HG03571 (cell line): ENCODE results near the gene COL5A3.

Experiments
- ATAC-seq: cut with Tn5 transposase; IDR thresholded peaks from one replicate; pipeline ENCODE4 v1.9.1; 2021; ENCODE audit not compliant: unreplicated experiment

Gene COL5A3

DNA sequence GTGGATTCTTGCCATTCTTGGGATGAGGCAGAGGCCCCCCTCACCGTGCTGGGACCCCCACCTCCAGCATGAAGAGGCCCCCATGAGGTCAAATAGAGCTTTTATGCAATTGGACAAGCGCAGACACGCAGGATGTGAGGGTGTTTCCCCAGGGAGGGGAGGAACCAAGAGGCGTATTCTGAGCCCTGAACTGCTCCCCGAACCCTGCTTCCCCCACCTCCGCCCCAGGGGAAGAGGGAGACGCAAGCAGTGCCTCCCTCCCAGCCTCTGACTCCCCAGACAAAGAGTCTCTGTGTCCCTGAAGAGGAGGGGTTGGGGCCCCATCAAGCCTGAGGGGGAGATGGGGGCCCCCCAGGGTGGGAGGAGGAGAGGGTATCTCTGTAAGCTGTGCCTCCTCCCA is 1.7 kb upstream of the COL5A3 start:
- ATAC-seq: no peak

DNA sequence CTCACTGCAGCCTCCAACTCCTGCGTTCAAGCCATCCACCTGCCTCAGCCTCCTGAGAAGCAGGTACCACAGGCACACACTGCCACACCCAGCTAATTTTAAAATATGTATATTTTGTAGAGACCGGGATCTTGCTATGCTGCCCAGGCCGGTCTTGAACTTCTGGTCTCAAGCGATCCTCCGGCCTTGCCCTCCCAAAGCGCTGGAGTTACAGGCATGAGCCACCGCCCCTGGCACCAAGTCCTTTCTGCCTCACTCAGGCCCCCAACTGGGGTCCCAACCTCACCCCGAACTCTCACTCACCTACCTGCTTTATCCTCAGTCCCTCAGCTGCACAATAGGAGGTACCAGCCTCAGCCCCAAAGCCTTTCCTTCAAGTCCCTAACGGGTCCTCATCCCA is 635 bp upstream of the COL5A3 start:
- no peak for ATAC-seq

DNA sequence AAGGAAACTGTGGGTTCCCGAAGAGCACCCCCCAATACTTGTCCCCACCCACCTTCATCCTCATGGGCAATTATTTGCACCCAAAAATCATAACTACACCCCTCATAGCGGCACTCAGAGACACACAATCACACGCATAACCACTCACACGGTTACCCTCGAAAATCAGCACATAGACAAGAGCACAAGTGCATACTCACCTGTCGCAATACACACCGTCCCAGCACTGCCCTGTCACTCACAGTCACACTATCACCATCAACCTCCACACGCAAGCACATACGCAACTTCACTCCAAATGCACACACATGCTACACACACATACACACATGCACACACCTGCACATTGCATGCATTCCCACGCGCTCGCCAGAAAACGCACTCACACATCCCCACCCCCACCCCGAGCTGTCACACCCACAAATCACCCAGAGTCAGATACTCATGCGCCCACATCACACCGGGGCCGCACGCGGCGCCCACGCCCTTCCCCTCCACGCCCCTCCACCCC is 535 bp downstream of the COL5A3 start:
- ATAC-seq: no peak

DNA sequence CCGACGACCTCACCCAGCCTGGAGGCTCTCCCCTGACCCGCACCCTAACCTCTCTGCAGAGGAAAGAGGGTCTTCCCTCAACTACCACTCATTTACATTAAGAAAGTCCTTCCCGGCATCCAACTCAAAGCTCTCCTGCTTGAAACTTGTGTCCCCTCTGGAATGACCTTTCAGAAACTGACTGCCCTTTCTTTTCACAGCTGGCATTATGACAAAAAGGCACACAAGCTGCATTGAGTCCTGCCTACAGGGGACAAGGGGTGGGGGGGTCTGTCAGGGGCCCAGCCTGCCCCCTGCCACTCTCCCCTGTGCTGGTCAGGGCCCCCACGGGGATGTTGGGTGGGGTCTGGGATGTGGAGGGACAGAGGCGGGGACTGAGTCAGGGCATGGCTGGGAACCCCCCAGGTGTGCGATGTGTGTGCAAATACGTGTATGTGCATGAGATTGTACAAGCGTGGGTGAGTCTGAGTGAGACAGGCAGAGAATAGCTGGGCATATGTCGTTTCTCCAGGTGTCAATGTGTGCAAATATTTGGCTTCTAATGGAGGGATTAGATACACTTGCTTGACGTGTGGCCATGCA is 2.0 kb downstream of the COL5A3 start:
- ATAC-seq: no peak

DNA sequence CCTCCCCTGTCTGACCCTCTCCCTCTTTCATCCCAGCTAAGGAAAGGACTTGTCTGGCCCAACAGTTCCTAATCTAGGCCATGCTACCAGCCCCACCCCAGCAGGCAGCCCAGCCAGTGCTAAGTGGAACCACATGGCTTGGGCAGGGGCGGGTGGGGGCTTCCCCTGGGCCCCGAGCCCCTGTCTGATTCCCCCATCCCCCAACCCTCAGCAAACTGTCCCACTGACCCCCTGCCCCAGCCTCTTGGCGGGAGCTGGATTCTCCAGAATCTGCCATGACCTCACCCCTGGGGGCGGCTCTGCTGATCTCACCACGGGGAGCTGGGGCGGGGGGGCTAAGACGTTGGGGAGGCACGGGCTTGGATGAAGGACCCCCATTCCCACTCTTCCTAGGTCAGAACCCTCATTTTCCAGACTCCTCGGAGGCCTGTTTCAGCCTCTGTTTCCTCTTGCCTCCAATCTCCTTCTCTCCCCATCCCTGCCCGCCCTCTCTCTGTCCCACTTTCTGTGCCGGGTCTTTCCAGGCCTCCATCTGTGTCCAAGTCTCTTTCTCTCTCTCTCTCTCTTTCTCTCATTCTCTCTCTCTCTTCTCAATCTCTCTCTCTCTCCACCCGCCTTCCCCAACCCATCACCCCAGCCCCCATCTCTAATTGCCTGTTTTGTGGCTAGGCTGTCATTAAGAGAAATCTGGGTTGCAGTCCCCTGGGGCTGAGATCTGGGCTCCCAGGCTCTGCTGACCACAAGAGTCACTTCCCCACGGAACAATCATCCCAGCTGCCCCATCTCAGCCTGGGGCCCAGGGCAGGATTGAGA is 2.7 kb downstream of the COL5A3 start:
- no peak for ATAC-seq

DNA sequence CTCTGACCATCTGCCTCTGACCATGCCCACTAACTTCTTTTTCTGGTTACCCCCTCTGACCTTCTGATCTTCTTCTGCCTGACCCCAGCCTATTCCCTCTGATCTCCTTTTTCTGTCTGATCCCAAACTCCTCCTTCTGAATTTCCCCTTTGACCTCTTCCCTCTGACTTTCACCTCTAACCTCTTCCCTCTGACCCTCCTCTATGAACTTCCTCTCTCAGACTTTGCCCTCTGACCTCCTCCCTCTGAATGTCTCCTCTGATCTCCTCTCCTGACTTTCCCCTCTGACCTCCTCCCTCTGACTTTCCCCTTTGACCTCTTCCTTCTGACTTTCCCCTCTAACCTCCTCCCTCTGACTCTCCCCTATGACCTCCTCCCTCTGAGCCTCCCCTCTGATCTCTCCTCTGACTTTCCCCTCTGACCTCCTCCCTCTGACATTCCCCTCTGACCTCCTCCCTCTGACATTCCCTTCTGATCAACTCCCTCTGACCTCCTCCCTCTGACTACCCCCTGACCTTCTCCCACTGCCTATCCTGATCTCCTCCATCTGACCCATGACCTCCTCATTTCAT is 3.5 kb downstream of the COL5A3 start:
- no peak for ATAC-seq

DNA sequence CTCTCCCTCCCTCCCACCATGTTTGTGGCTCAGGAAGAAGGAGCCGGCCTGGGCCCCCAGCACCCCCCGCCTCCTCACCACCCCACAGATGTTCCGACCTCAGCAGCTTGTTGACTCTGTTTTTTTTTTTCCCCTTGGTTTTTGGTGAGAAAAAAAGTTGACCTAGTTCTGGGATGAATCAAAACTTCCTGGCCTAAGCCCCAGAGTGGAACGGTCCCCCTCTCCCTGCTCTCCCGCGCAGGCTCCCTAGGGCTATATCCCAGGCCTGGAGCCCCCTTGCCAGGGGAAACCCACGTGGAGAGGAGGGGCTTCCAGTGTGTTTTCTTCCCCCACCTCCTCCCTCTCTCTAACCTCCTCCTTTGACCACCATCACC is 4.0 kb downstream of the COL5A3 start:
- no peak for ATAC-seq

DNA sequence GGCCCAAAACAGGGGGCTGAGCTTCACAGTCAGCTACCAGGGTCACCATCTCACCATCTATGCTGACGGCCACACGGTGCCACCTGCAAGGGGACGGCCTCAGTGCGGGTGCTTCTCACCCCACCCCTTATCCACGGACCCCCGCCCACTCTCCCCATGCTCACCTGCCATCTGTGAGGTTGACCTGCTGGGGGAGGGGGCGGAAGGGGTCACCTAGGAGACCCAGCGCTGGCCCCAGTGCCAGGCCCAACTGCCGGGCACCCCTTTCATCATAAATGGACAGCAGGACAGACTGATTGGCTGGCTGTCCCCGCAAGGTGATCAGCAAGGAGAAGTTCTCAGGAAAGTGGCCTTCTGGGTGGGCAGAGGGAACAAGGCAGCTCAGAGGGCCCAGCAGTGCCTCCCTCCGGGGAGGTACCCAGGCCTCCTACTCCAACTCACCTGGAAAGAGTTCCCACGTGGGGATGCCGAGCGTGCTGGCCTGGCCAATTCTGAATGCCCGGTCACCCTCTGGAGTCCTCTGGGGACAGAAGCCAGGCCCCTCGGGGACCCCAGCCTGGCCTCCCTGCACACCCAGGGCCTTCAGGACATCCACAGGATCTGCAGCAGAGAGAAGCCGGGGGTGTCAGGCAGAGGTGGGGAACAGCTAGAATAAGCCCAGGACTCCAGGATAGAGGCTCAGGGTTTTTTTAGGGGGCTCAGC is 4.5 kb downstream of the COL5A3 start:
- no peak for ATAC-seq

DNA sequence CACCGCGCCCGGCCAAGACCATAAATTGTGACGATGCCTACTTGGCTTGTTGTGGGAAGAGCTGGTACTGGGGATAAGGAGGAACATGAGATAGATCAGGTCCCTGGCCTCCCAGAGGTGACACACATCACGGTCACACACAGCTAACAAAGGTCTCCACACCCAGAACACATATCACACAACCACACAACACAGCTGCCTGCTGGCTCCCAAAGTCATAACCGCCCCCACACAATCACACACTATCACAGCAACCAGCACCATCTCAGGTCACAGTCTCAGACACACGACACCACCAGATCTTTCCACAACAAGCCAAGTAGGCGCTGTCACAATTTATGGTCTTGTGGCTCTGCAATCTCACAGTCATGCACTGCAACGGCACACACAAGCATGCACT is 5.7 kb downstream of the COL5A3 start:
- no peak for ATAC-seq

DNA sequence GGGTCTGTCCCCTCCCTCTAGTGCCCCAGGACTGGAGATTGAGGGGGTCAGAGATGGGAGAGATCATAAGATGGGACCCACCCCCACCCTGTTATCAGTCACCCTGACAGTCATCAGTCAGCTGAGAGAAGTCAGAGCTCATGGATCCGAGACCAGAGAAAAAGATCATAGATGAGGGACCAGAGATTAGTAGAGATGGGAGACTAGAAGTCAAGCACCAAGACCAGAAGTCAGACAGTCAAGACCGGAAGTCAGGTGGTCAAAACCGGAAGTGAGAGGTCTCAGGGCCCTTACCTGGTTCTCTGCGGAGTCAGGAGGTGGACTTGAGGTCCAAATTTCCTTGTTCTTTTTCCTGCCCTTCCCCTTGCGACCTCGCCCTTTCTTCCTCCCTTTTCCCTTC is 7.0 kb downstream of the COL5A3 start:
- no peak for ATAC-seq

DNA sequence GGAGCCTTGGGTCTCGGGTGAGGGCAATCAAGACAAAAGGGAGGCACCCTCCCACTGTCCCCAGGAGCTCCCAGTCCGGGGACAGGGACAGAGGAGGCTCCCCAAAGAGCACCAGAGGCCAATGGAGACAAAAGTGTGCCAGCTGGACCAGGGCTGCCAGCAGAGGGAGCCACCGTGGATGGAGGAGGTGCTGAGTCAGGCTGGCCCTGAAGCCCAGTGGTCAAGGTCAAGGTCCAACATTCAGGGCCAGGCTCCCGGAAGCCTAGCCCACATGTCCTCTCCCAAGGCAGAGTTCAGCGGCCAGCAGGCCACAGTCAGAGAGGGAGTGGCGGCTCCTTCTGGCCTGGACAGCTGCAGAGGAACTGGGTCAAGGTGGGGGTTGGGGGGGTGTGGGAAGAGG is 8.4 kb downstream of the COL5A3 start:
- ATAC-seq: no peak

DNA sequence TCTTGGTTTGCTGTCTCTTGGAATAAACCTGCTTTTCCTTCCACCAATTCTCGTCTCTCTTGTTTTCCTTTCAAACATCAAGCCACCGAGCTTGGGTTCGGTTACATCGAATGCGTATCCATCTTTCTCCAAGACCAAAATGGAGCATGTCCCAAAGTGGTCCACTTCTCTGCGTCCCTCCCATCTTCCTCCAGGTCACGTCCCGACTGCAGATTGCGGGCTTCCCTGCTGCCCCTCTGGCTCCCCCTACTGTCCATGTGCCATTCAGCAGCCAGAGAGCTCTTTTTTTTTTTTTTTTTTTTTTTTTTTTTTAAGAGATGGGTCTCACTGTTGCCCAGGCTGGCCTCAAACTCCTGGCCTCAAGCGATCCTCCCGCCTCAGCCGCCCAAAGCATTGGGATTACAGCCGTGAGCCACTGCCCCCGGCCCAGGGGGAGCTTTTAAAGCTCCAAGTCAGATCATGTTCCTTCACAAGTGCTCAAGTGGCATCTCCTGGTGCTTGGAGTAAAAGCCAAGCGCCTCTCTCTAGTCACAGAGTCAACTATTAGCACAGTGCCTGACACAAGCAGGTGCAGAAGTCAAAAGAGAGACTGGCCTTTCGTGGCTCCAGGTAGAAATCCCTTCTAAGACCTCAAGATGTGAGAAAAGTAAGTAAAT is 10.0 kb downstream of the COL5A3 start:
- no peak for ATAC-seq

DNA sequence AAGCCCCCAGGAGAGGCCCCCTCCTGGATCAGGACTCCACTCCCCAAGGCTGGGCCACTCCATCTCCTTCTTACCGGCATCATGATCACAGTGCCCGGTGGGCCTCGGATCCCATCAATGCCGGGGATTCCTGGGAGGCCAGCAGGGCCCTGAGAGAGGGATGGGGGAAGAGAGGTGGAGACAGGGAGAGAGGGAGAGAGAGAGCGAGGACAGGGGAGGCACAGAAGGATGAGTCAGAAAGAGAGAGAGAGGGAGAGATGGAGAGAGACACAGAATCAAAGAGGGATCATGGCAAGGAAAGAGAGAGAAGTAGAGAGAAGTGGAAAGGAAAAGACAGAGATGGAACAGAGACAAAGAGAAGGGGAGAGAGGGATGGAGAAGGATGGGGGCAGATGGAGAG is 13.8 kb downstream of the COL5A3 start:
- ATAC-seq: no peak

DNA sequence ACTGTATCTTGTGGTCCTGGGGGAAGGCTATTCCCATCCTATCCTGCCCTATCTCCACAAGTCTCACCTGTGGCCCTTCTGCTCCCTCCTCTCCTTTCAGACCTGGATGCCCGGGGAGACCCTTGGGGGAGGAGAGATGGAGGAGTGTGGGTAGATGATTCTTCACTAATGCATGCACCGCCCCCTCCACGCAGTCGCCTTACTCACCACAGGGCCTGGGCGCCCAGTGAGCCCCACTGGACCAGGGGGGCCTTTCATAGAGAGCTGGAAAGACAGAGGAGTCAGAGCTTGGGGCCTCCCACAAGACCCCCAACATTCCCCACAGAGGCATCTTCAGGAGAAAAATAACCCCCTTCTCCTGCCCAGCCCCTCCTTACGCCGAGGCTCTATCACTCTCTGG is 14.3 kb downstream of the COL5A3 start:
- ATAC-seq: no peak

DNA sequence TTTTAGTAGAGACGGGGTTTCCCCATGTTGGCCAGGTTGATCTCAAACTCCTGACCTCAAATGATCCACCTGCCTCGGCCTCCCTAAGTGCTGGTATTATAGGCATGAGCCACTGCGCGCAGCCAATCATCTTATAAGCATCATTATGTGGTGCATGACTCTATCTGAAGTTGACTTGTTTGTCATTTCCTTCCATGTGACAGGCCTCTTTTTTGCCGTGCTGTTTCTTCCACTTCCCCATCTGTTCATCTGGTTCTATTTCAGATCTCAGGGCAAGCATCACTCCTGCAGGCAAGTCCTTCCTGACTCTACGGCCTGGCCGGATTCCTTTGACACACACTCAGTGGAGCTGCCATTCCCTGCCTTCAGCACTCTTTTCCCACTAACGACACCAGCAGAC is 15.2 kb downstream of the COL5A3 start:
- ATAC-seq: no peak

DNA sequence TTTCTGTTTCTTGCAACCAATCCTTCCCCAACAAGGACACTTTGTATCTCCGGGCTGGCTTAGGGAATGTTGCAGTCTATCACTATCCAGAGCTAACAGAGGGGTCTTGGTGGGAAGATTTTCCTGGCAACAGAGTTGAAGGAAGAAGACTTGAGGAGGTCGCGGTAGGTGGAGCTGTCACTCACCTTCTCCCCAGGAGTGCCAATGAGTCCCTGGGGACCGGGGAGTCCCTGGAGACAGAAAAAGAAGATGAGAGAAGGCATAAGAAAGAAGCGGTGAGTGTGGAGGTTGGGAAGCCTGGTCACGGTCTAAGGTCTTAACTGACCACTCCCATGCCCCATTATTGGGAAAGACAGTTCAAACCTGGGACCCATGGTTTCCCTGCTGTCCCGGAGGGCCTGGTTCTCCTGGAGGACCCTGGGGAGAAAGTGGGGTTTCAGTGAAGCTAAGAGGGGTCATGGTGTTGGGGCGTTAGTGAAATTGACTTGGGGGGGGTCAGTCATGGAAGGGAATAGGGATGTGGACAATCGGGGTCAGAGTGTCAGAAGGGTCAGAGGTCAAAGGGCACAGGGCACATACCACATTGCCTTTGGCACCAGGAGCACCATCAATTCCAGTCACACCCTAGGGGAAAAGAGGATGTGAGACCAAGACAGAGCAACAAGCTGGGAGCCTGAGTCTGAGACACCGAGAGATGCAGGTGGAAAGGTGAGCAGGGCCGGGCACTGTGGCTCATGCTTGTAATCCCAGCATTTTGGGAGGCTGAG is 18.7 kb downstream of the COL5A3 start:
- no peak for ATAC-seq

DNA sequence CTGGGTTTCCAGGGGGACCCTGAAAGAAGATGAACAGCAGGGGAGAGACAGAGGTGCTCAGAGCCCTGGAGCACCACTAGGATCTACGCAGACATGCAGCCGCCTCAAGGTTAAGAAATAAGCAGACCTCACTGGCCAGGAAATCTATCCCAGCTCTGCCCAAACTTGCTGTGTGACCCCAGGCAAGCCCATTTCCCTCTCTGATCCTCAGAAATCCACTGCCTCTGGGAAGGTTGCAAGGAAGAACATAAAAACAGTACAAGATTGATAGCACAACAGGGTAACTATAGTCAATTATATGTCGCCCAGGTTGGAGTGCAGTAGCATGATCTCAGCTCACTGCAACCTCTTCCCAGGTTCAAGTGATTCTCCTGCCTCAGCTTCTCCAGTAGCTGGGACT is 20.8 kb downstream of the COL5A3 start:
- no peak for ATAC-seq

DNA sequence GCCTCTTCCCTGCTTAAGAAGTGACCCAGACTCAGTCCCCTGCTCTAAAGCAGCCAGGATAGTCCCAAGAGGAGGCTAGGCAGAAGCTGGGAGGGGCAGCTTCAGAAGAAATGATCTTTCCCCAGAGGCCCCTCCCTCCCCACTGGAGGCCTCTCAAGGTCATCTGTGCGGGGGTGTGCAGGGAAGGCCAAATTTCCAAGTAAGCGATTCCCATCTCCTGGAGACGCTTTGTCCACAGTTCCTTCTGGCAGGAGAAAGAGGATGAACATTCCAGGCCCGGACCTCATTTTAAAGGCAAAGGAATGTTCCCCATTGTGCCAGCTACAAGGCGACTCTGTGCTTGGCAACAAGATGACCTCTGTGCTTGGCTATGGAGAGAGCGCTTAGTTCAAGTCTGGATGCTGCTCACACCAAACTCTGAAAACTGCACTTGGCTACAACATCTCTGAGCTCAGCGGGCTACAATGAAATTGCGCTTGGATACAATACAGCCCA is 23.5 kb downstream of the COL5A3 start:
- ATAC-seq: no peak

DNA sequence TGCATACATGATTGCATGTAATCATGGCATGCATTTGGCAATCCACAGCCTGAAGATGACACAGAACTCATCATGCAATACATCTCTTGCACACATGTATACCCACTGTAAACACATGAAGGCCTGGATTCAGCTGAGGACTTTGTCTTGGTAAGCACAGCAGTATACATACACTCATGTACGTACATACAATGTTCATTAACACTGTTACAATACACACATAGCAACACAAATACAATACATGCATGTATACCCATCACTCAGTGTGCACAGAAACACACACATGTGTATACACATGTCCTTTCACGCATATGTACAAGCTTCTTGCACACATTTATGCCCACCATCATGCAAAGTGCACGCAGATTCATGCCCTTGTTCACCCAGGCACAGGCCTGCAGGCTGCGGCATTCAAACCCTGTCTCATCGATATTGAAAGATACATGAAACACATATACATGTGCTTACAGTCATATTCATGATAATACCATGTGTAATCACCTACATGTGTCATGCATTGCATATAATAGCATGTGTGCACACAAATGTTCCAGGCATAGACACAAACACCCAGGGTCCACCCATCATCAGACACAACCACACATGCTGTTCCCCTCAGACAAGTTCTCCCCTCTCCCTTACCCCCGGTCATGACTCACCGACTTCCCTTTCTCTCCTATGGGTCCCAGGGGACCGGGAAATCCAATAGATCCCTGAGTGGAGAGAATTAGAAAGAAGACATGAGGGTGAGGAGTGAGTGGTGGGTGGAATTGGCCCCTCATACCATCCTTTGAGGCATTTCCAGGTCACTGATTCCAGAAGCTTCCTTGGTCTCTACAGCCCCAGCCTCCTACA is 28.7 kb downstream of the COL5A3 start:
- no peak for ATAC-seq
